ENCODE results near the gene PIK3C2G.

The PIK3C2G gene

DNA sequence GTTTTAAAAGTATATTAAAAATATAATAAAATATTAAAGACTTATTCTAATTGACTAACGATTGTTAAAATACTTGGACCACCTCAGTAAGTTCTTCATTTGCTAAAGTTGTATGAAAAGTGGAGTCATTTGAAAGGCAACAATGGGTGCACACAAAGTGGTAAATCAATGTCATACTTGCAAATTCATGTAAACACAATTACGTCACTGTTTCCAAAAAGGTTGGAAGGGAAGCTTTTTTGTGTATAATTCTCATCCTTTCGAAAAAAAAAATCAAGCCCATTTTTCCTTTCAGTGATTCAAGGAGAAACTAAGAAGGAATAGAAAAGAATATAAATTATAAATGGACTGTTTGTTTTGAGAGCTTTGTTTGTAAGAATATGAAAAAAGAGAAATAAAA lies 166.2 kb downstream of the PIK3C2G start:
- Mint-ChIP-seq H3K27ac (no peak overlapping the region), H3K36me3 (ENCODE audit: low read depth) (no peaks in the 10 kb centered on the region), H3K9me3 (no peaks in the 10 kb centered on the region), H3K4me1 (ENCODE audit: low read depth) (no peaks in the 10 kb centered on the region), H3K4me3 (no peak overlapping the region), H3K27me3 (no peaks in the 10 kb centered on the region)
- intact Hi-C loops (cut with micrococcal nuclease), result no loop called here

DNA sequence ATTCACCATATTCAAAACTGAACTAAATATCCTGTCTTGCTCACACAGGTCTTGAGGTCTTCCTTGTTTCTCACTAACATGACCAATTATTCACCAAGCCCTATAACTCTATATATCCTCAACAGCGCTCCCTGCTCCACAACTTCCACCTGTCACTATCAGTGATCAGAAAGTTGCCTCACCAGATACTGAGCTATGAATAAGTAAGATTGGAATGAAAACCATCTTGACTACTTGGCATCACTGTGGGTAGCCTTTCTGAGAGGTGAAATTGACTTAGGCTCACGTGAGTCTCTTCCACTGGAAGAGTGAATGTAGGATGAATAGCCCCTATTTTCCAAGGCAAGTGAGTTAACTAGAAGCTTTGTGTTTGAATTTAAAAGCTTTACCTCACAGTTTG lies 167.1 kb downstream of the PIK3C2G start:
- H3K4me1 Mint-ChIP-seq (ENCODE audit: low read depth), result no peaks in the 10 kb centered on the region

DNA sequence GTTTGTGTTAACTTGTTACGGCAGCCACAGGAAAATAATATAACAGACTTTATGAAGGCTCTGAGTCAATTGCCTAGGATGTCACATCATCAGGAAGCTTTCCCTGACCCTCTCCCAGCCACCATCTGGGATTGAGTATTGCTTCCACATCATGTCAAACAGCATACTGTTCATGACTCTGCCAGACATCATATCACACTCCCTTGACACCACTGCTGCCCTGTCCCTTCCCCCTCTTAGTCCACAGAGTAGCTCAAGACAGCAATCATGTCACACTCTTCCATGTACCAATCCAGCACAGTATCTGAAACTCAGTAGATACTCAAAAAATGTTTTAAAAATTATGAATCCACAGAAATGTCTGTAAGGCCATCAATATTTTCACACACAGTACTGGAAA lies 168.0 kb downstream of the PIK3C2G start:
- H3K4me3 Mint-ChIP-seq, result no peak overlapping the region
- H3K9me3 Mint-ChIP-seq, result no peaks in the 10 kb centered on the region
- no peak overlapping the region for H3K27ac Mint-ChIP-seq
- H3K36me3 Mint-ChIP-seq (ENCODE audit: low read depth), result no peaks in the 10 kb centered on the region
- H3K4me1 Mint-ChIP-seq (ENCODE audit: low read depth), result no peaks in the 10 kb centered on the region
- no peaks in the 10 kb centered on the region for H3K27me3 Mint-ChIP-seq
- intact Hi-C loops (cut with micrococcal nuclease), result no loop called here

More for the DNA sequence above, 167.1 kb downstream of the PIK3C2G start:
- no peaks in the 10 kb centered on the region for H3K9me3 Mint-ChIP-seq
- no peak overlapping the region for H3K27ac Mint-ChIP-seq
- intact Hi-C loops (cut with micrococcal nuclease), result no loop called here
- no peak overlapping the region for H3K4me3 Mint-ChIP-seq
- H3K36me3 Mint-ChIP-seq (ENCODE audit: low read depth), result no peaks in the 10 kb centered on the region
- H3K27me3 Mint-ChIP-seq, result no peaks in the 10 kb centered on the region

GRCh38 chr12:18430425-18431048 lies 169.2 kb downstream of the PIK3C2G start:
- Mint-ChIP-seq H3K4me1 (ENCODE audit: low read depth) (no peaks in the 10 kb centered on the region), H3K27me3 (no peaks in the 10 kb centered on the region), H3K4me3 (no peak overlapping the region), H3K27ac (no peak overlapping the region), H3K36me3 (ENCODE audit: low read depth) (no peaks in the 10 kb centered on the region), H3K9me3 (no peaks in the 10 kb centered on the region)
- intact Hi-C loops (cut with micrococcal nuclease), result loop anchor here (5.0 kb wide), 1 partner anchor 757 kb away; no protein-coding TSS in a partner anchor

- Mint-ChIP-seq H3K27me3 (no peaks in the 10 kb centered on the region), H3K4me3 (no peak overlapping the region)
Measured at GRCh38 chr12:18431771-18432170, 170.5 kb downstream of the PIK3C2G start.

DNA sequence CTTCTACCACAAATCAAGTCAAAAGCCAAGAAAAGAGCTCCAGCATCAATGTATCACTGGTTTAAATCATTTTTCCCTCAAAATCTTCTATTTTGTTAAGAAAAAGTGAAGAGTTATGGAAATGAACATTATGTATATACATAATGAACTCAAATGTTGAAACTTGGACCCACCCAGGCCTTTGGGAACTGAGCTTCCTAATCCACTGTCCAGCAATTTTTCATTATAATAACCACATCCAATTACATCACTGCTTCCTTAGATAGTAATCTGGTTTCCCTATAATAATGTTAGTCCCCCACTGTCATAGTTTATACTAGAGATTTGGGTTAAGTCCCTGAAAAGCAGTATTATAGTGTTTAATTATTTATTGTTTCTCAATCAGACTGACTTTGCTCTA lies 170.9 kb downstream of the PIK3C2G start:
- H3K36me3 Mint-ChIP-seq (ENCODE audit: low read depth), result no peaks in the 10 kb centered on the region
- H3K9me3 Mint-ChIP-seq, result no peaks in the 10 kb centered on the region
- no peak overlapping the region for H3K27ac Mint-ChIP-seq
- H3K4me3 Mint-ChIP-seq, result no peak overlapping the region
- no peaks in the 10 kb centered on the region for H3K4me1 Mint-ChIP-seq (ENCODE audit: low read depth)
- intact Hi-C loops (cut with micrococcal nuclease), result loop anchor here (5.0 kb wide), 1 partner anchor 755 kb away; no protein-coding TSS in a partner anchor
- H3K27me3 Mint-ChIP-seq, result no peaks in the 10 kb centered on the region

More at GRCh38 chr12:18431771-18432170, 170.5 kb downstream of the PIK3C2G start:
- intact Hi-C loops (cut with micrococcal nuclease), result loop anchor here (5.0 kb wide), 1 partner anchor 756 kb away; no protein-coding TSS in a partner anchor
- Mint-ChIP-seq H3K9me3 (no peaks in the 10 kb centered on the region), H3K4me1 (ENCODE audit: low read depth) (no peaks in the 10 kb centered on the region), H3K27ac (no peak overlapping the region), H3K36me3 (ENCODE audit: low read depth) (no peaks in the 10 kb centered on the region)

- H3K27me3 Mint-ChIP-seq, result no peaks in the 10 kb centered on the region
- H3K27ac Mint-ChIP-seq, result no peak overlapping the region
- intact Hi-C loops (cut with micrococcal nuclease), result no loop called here
- H3K4me3 Mint-ChIP-seq, result no peak overlapping the region
- no peaks in the 10 kb centered on the region for H3K36me3 Mint-ChIP-seq (ENCODE audit: low read depth)
- no peaks in the 10 kb centered on the region for H3K9me3 Mint-ChIP-seq
- no peaks in the 10 kb centered on the region for H3K4me1 Mint-ChIP-seq (ENCODE audit: low read depth)
Measured at GRCh38 chr12:18436170-18436569, 174.9 kb downstream of the PIK3C2G start.

DNA sequence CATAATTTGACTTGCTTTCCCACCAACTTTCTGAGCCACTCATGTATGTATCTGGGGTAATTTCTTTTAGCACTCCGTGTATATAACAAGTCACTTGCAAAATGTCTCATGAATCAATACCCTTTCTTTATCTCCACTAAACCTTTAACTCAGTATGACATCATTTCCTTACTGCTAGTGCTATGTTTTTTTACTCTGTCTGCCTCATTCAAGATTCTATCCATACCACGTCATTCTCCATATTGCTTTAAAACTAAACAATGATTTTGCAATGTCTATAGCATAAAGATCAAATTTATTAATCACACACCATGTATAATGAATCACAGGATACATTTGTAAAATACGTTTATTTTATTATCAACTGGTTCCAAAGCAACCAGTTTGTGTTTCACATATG lies 178.2 kb downstream of the PIK3C2G start:
- intact Hi-C loops (cut with micrococcal nuclease), result no loop called here
- no peaks in the 10 kb centered on the region for H3K36me3 Mint-ChIP-seq (ENCODE audit: low read depth)
- H3K9me3 Mint-ChIP-seq, result no peaks in the 10 kb centered on the region

GRCh38 chr12:18443768-18444437 lies 182.6 kb downstream of the PIK3C2G start:
- intact Hi-C loops (cut with micrococcal nuclease), result no loop called here
- Mint-ChIP-seq H3K36me3 (ENCODE audit: low read depth) (no peaks in the 10 kb centered on the region), H3K4me1 (ENCODE audit: low read depth) (no peaks in the 10 kb centered on the region), H3K27ac (no peak overlapping the region), H3K9me3 (no peaks in the 10 kb centered on the region), H3K27me3 (no peaks in the 10 kb centered on the region), H3K4me3 (no peak overlapping the region)

More for the DNA sequence above, 178.2 kb downstream of the PIK3C2G start:
- Mint-ChIP-seq H3K27ac (no peak overlapping the region), H3K4me3 (no peak overlapping the region), H3K4me1 (ENCODE audit: low read depth) (no peaks in the 10 kb centered on the region), H3K27me3 (no peaks in the 10 kb centered on the region)

GRCh38 chr12:18446061-18446644 lies 184.8 kb downstream of the PIK3C2G start:
- Mint-ChIP-seq H3K4me3 (no peak overlapping the region), H3K9me3 (peaks cover 19% of the 10 kb centered on the region), H3K27ac (no peak overlapping the region), H3K27me3 (no peaks in the 10 kb centered on the region), H3K4me1 (ENCODE audit: low read depth) (no peaks in the 10 kb centered on the region), H3K36me3 (ENCODE audit: low read depth) (no peaks in the 10 kb centered on the region)
- intact Hi-C loops (cut with micrococcal nuclease), result no loop called here

GRCh38 chr12:18454330-18454729 lies 193.0 kb downstream of the PIK3C2G start:
- no peaks in the 10 kb centered on the region for H3K4me1 Mint-ChIP-seq (ENCODE audit: low read depth)
- peaks cover 38% of the 10 kb centered on the region for H3K9me3 Mint-ChIP-seq
- no peaks in the 10 kb centered on the region for H3K27me3 Mint-ChIP-seq
- no peak overlapping the region for H3K4me3 Mint-ChIP-seq
- H3K27ac Mint-ChIP-seq, result no peak overlapping the region
- H3K36me3 Mint-ChIP-seq (ENCODE audit: low read depth), result no peaks in the 10 kb centered on the region
- intact Hi-C loops (cut with micrococcal nuclease), result no loop called here

DNA sequence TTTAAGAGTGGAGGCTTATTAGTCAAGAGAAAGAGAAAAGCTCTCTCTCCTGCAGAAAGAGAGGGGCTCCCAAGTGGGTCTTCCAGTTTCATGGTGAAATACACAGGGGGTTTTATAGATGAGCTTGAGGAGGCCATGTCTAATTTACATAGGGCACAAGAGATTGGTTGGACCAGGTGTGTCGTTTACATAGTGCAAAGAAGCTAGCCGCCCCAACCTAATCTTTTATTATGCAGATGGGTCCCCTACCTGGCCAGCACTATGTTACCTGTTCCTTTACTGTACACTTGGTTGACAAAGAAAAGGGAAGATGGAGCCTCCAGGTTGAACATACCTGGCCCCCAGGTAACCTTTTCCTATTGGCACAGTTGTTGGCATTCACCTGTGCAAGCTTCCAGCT lies 195.0 kb downstream of the PIK3C2G start:
- H3K27ac Mint-ChIP-seq, result no peak overlapping the region
- intact Hi-C loops (cut with micrococcal nuclease), result no loop called here
- no peak overlapping the region for H3K4me3 Mint-ChIP-seq
- H3K36me3 Mint-ChIP-seq (ENCODE audit: low read depth), result no peaks in the 10 kb centered on the region
- peaks cover 18% of the 10 kb centered on the region for H3K9me3 Mint-ChIP-seq
- no peaks in the 10 kb centered on the region for H3K27me3 Mint-ChIP-seq
- H3K4me1 Mint-ChIP-seq (ENCODE audit: low read depth), result no peaks in the 10 kb centered on the region

GRCh38 chr12:18457362-18457761 lies 196.0 kb downstream of the PIK3C2G start:
- intact Hi-C loops (cut with micrococcal nuclease), result no loop called here

GRCh38 chr12:18461758-18462157 lies 200.4 kb downstream of the PIK3C2G start:
- no peaks in the 10 kb centered on the region for H3K4me1 Mint-ChIP-seq (ENCODE audit: low read depth)
- H3K27ac Mint-ChIP-seq, result no peak overlapping the region
- H3K36me3 Mint-ChIP-seq (ENCODE audit: low read depth), result no peaks in the 10 kb centered on the region
- intact Hi-C loops (cut with micrococcal nuclease), result no loop called here
- no peaks in the 10 kb centered on the region for H3K9me3 Mint-ChIP-seq
- H3K4me3 Mint-ChIP-seq, result no peak overlapping the region
- no peaks in the 10 kb centered on the region for H3K27me3 Mint-ChIP-seq

More at GRCh38 chr12:18457362-18457761, 196.0 kb downstream of the PIK3C2G start:
- Mint-ChIP-seq H3K9me3 (peaks cover 9% of the 10 kb centered on the region), H3K4me3 (no peak overlapping the region), H3K36me3 (ENCODE audit: low read depth) (no peaks in the 10 kb centered on the region), H3K4me1 (ENCODE audit: low read depth) (no peaks in the 10 kb centered on the region), H3K27me3 (no peaks in the 10 kb centered on the region), H3K27ac (no peak overlapping the region)

Data from dendritic cell treated with granulocyte-macrophage colony-stimulating factor and Interleukin-4, amounts not matched to agents 40 ng/mL and 50 ng/mL, for 4 days (primary cell).